ENCODE data around the gene RAE1. TPM values are rescaled to one million over a fixed set of nuclear protein-coding genes. Genes with fewer than 3 reads are reported as not detected.

RAE1 gene
- total RNA-seq, result 9.0 TPM

GRCh38 chr20:57351042-57351783, at the start of gene RAE1:
TSS of gene RAE1 (plus strand) at chr20:57351255. CDS start at chr20:57354039, 2,784 bp downstream.
- DNase-seq (ENCODE audit: low spot score), result peak; percentile 93
- peak; percentile 91 for ATAC-seq

- no peak for DNase-seq (ENCODE audit: low spot score)
- ATAC-seq, result no peak
These were observed 44.3 kb upstream of the RAE1 start for GRCh38 chr20:57306747-57307146.

DNA sequence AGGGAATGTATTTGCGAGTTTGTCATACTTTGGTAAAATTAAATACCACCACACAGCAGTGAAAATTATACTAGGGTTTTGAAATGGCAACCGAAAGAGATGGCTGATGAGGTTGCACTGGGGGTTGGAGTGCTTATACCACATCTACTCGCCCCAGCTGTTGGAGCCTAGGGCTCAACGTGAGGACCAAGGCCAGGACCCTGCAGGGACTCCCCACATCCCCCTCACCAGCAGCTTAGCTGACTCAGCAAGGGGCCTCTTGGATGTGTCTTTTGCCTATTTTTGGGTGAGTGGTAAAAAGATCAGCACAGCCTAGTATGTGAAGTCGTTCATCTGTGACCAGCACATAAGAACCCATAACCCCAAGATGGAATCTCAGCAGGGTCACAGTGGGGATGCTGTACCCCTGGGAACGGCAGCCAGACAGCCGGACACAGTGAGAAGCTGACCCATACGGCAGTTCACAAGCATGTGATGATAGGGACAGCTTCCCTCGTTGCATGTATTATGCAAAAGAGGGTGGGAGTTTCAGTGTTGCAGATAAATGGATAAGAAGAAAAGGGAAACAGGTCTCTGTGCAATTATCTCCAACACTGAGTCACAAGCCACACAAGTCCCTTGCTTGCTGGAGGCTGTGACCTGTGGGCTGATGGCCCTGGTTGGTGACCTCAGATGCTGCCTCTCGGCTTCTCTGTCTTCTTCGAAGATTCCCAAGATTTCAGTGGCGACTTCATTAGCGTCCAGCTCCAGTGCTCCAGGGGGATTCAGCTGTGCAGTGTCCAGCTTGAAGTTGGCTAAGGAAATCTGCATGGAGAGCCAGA, 42.4 kb upstream of the RAE1 start:
- DNase-seq (ENCODE audit: low spot score) (no peak), ATAC-seq (no peak)

GRCh38 chr20:57309544-57310115, 41.4 kb upstream of the RAE1 start:
- ATAC-seq (no peak), DNase-seq (ENCODE audit: low spot score) (peak; percentile 8)

GRCh38 chr20:57310821-57311514, 40.1 kb upstream of the RAE1 start:
- peak; percentile 33 for DNase-seq (ENCODE audit: low spot score)
- ATAC-seq, result no peak

GRCh38 chr20:57312138-57312537, 38.9 kb upstream of the RAE1 start:
- peak; percentile 7 for DNase-seq (ENCODE audit: low spot score)

GRCh38 chr20:57313230-57313629, 37.8 kb upstream of the RAE1 start:
- DNase-seq (ENCODE audit: low spot score), result no peak
- ATAC-seq, result no peak

More at GRCh38 chr20:57312138-57312537, 38.9 kb upstream of the RAE1 start:
- ATAC-seq, result no peak

- no peak for DNase-seq (ENCODE audit: low spot score)
- ATAC-seq, result no peak
These were observed 37.1 kb upstream of the RAE1 start for GRCh38 chr20:57313951-57314350.

GRCh38 chr20:57315083-57315975, 35.7 kb upstream of the RAE1 start:
- DNase-seq (ENCODE audit: low spot score), result no peak
- ATAC-seq, result no peak

- no peak for ATAC-seq
- DNase-seq (ENCODE audit: low spot score), result no peak
These were observed 35.0 kb upstream of the RAE1 start for GRCh38 chr20:57315976-57316480.

GRCh38 chr20:57316795-57317201, 34.3 kb upstream of the RAE1 start:
- ATAC-seq, result no peak
- no peak for DNase-seq (ENCODE audit: low spot score)

DNA sequence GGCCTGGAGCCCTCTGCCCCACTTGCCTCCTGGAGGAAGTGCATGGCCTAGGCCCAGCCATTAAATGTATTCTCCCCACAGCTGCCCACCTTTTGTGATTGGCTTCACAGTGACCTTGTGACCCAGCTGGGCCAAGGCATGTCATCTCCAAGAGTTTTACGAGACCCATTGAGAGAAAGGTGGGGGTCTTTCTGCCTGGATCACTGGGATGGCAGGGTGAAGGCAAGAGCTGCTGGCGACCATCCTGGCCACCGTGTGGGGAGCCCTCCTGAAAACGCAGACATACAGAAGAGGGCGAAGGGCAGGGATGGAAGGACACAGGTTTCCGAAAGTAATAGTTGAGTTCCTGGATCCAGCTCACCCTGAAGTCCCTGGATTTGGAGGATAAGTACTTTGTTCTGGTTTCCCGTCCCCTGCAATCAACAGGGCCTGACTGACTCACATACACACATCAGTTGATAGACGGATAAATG, 33.7 kb upstream of the RAE1 start:
- ATAC-seq (no peak), DNase-seq (ENCODE audit: low spot score) (no peak)

DNA sequence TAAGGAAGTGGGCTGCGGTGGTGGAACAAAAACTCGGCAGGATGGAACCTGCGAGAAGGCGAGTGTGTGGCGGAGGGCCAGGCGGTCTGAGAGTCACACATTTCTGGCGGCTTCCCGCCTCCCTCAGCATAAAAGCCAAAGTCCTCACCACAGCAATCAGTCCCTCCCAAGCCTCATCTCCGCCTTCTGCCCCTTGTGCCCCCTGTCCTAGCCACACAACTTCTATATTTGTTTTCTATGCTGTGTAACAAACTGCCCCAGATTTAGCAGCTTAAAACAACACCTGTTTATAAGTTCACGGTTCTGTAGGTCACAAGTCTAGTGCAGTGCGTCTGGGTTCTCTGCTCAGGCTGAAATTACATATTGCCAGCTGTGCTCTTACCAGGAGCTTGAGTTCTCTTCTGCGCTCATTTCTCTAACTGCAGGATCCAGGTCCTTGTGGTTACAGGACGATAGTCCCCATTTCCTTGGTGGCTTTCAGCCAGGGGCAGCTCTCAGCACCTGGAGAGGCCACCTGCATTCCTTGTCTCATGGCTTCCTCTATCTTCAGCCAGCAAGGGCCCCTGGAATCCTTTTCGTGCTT, 33.2 kb upstream of the RAE1 start:
- no peak for ATAC-seq
- DNase-seq (ENCODE audit: low spot score), result no peak

- ATAC-seq (no peak), DNase-seq (ENCODE audit: low spot score) (no peak)
These were observed 31.5 kb upstream of the RAE1 start for GRCh38 chr20:57319584-57319983.

- ATAC-seq (no peak), DNase-seq (ENCODE audit: low spot score) (no peak)
These were observed 30.7 kb upstream of the RAE1 start for GRCh38 chr20:57320358-57320757.

GRCh38 chr20:57321142-57321541, 29.9 kb upstream of the RAE1 start:
- ATAC-seq (no peak), DNase-seq (ENCODE audit: low spot score) (no peak)

GRCh38 chr20:57322476-57322875, 28.6 kb upstream of the RAE1 start:
- ATAC-seq (no peak), DNase-seq (ENCODE audit: low spot score) (no peak)

DNA sequence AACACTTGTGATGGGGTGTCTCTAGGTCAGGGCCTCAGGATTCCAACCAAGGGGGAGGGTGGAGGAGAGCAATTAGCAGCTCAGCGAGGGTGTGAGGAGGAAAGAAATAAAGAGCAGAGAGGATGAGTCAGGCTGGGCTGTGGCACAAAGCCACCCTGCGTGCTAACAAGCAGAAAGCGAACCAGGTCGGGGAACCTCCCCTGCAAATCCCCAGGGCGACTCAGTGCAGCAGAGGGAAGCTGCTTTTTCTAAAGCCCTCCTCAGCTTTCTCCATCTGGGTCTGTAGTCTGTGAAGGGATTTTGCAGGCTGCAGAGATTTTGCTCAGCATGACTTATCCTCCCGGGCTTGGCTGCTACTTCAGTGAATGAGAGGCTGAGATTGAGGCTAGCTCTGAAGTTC, 28.0 kb upstream of the RAE1 start:
- DNase-seq (ENCODE audit: low spot score), result no peak
- ATAC-seq, result no peak

DNA sequence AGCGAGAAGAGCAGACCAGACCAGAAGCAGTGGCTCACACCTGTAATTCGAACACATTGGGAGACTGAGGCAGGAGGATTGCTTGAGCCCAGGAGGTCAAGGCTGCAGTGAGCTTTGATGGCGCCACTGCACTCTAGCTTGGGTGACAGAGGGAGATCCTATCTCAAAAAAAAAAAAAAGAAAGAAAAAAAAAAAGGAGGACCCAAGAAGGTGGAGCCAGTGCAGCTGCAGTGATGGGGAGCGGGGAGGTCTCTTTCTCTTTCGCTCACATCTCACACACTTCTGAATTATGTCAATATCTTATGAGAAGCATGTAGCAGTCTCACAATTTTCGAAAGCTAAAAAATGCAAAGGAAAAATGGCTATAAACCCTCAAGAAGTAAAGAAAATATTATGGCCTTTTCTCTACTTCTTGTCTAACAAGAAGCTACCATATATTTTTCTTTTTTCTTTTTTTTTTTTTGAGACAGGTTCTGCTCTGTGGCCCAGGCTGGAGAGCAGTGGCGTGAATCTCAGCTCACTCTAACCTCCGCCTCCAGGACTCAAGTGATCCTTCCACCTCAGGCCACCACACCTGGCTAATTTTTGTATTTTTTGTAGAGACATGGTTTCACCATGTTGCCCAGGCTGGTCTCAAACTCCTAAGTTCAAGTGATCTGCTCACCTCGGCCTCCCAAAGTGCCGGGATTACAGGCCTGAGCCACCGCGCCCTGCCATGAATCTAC, 25.3 kb upstream of the RAE1 start:
- ATAC-seq (no peak), DNase-seq (ENCODE audit: low spot score) (no peak)
